Measurements from ENCODE around the gene AKT3.

- TF ChIP-seq SIN3A (IDR thresholded peaks at IDR 0.05; ENCODE audit: borderline replicate concordance, insufficient read depth, low read length) (no peak), POLR2AphosphoS5 (IDR thresholded peaks at IDR 0.05; ENCODE audit: low read depth, low read length) (no peak)
These were observed 54.0 kb downstream of the AKT3 start for GRCh38 chr1:243796016-243796415.
